Measurements from ENCODE around the gene WDR62.
"Not testable (repeated sequence)": the region's sequence is repeated elsewhere in the genome, so short reads cannot be mapped to it uniquely, and the experiment has no call there.

Gene WDR62

DNA sequence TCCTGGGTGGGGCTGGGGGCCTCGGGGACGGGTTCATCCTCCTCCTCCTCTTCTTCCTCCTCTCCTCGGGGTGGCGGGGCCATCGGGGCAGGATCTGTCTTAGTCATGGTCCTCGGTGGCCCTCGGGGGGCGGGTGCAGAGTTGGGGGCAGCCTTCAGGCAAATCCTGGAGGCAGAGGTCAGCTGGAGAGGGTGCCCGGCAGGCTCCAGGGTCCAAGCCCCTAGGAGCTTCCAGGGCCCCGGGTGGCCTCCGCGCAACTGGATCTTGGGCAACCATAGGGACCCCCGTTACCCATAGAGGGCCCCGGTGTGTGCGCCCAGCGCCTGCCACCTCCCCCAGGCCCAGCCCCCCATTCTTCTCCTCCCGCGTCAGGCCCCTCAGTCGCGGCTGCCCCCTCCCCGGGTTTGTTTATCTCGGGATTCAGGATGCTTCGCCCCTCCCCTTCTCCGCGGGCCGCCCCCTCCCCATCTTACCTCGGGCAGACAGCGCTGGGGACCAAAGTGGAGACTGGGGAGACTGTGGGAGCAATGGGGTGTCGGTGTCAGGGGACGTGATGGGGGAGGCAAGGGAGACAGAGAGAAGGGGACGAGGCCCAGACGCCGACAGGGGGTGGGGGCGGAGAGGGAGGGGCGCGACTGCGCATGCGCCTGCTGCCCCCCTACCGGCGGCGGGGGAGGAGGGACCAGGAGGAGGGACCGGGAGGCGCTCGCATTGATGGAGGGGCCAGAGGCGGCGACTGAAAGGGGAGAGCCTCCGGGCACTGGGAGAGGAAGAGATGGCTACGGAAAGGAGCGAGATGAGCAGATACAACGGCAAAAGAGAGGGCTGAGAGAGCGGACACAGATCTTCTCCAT lies 22.2 kb upstream of the WDR62 start, which contains the start of gene CLIP3:
Gene CLIP3 (minus strand): TSS at position 623 of the 854 bp plus-strand sequence. CDS start 516 bp downstream, at position 107.
- H3K4me3 ChIP-seq (ENCODE audit: low read depth, low read length): peak within 1 kb of the TSS; percentile 22

DNA sequence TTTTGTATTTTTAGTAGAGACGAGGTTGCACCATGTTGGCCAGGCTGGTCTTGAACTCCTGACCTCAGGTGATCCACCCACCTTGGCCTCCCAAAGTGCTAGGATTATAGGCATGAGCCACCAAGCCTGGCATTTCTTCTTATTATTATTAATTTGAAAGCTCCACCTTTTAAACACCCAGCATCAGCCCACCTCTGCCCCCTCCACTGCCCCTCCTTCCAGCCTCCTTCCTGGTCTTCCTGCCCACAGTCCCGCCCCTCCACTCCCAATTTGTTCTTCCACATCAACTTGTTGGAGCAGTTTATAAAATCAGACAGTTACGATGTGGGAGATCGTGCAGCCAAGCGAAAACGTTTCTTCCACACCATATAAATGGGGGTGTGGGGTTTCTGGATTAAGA lies 14.2 kb upstream of the WDR62 start:
- H3K4me3 ChIP-seq (ENCODE audit: low read depth, low read length): no peak overlapping the region

GRCh38 chr19:36041092-36041491 lies 13.6 kb upstream of the WDR62 start:
- H3K4me3 ChIP-seq (ENCODE audit: low read depth, low read length): not testable (repeated sequence)

DNA sequence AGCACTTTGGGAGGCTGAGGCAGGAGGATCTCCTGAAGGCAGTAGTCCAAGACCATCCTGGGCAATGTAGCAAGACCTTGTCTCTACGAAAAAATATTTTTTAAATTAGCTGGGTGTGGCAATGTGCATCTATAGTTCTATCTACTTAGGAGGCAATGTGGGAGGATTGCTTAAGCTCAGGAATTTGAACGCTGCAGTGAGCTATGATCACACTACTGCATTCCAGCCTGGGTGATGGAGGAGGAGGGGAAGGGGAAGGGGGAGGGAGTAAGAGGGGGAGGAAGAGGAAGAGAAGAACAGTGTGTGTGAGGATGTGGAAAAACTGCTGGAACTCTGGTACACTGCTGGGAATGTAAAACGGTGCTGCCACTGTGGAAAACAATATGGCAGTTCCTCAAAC lies 12.9 kb upstream of the WDR62 start:
- H3K4me3 ChIP-seq (ENCODE audit: low read depth, low read length): no peak overlapping the region

DNA sequence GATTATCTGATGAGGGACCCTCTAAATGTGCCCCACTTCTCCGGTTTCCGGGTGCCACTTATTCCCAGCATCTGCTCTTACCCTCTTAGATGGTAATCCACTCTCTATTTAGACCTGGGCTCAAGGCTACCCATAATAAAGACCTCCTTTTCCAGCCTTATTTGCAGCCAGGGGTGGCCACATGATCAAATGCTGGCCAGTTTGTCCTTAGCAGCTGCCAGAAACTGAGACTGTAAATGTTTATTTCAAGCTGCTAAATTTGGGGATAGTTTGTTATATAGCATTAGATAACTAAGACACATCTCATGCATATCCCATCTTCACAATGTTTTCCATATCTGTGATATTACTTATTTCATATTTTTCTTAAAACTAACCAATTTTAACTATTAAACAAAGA lies 10.7 kb upstream of the WDR62 start:
- H3K4me3 ChIP-seq (ENCODE audit: low read depth, low read length): no peak overlapping the region

DNA sequence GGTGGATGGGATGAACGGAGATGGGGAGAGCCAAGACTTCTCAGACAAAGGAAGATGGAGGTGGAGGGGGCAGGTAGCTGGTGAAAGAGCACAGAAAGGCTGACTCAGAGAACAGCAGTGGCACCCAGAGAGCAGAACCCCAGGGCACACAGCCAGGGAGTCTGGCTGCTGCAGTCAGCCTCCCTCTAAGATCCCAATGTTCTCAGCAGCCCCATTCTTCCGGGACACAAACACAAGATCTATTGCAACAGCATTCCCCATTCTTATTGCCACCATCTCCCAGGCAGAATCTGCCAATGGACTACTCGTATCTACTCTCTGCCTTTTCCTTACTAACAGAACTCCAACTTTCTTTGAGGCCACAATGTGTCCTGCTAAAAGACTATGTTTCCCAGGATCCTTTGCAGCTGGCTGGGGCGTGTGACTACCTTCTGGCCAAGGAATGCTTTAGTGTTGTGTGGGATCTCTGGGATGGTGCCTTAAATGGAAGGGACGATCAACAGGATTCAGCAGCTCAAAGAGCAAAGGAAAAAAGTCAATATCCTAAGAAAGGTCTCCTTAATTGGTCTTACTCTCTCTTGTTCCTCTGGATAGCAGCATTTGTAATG lies 8.2 kb upstream of the WDR62 start:
- H3K4me3 ChIP-seq (ENCODE audit: low read depth, low read length): no peak overlapping the region

DNA sequence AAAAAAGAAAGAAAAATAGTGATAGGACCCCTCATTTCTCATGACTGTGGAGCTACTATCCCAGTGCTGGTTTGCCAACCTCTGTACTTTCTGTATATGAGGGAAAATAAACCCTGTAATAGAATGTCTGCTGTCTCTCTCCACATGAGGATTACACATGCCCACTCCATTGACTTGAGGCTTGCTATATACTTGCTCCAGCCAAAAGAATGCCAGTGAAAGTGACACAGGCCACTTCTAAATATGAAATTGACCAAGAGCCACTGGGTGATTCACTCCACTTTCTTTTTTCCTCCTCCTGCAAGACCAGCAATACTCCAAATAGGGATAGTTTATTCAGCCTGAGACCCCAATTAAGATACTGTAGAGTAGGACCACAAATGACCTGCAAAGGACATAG lies 6.9 kb upstream of the WDR62 start:
- H3K4me3 ChIP-seq (ENCODE audit: low read depth, low read length): no peak overlapping the region

GRCh38 chr19:36049080-36049698 lies 5.5 kb upstream of the WDR62 start:
- H3K4me3 ChIP-seq (ENCODE audit: low read depth, low read length): no peak overlapping the region

DNA sequence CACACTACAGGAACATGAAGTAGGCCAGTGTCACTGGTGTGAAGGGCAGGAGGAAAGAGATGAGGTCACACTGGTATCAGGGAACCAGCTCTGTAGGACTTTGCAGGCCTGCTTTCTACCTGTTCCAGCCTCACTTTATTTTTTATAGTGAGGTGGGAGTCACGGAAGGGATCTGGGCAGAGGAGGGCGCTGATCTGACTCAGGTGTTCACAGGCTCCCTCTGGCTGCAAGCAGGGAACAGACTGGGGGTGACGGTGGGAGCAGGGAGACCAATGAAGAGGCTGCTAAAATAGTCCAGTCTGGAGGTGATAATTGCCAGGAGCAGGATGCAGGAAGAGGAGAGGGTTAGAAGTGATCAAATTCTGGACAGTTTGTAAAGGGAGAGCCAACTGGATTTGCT lies 3.5 kb upstream of the WDR62 start:
- H3K4me3 ChIP-seq (ENCODE audit: low read depth, low read length): no peak overlapping the region

DNA sequence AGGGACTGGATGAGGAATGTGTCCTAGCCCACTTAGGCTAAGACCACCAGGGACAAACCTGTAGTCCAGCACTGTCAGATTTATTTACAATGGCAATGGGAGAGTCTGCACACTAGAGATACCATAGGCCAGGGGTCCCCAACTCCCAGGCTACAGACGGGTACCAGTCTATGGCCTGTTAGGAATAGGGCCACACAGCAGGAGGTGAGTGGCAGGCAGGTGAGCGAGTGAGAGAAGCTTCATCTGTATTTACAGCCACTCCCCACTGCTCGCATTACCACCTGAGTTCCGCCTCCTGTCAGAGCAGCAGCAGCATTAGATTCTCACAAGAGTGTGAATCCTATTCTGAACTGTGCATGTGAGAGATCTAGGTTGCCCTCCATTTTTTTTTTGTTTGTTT lies 3.1 kb upstream of the WDR62 start:
- H3K4me3 ChIP-seq (ENCODE audit: low read depth, low read length): no peak overlapping the region

DNA sequence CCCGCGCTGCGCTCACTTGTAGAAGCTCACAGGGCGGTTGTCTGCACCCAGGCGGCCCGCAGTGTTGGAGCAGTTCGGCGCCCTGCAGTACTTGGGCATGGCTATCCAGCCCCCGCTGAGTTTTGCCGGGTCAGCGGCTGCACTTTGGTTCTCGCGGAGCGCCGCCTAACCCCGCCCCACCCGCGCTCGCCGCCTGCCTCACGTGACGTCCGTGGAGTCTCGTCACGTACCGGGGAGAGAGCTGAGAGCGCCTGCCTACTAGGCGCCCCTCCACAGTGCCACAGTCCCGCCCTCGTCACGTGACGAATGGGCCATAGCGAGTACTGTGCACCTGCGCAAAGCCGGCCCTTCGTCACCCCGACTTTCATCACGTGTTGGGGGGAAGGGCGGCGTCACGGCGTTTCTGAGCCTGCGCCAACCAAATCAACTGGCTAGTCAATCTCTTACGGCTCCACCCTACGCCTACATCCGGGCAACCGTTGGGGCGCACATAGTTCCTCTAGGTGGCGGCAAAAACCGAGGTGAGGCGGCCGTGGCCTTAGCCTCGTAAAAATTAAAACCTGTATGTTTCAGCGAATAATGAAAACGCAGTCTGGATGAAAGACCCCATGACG lies 471 bp upstream of the WDR62 start, which contains the start of gene THAP8:
Gene THAP8 (minus strand): TSS at position 167 of the 614 bp plus-strand sequence. CDS start 68 bp downstream, at position 99.
- peak within 1 kb of the TSS; percentile 79 for H3K4me3 ChIP-seq (ENCODE audit: low read depth, low read length)

DNA sequence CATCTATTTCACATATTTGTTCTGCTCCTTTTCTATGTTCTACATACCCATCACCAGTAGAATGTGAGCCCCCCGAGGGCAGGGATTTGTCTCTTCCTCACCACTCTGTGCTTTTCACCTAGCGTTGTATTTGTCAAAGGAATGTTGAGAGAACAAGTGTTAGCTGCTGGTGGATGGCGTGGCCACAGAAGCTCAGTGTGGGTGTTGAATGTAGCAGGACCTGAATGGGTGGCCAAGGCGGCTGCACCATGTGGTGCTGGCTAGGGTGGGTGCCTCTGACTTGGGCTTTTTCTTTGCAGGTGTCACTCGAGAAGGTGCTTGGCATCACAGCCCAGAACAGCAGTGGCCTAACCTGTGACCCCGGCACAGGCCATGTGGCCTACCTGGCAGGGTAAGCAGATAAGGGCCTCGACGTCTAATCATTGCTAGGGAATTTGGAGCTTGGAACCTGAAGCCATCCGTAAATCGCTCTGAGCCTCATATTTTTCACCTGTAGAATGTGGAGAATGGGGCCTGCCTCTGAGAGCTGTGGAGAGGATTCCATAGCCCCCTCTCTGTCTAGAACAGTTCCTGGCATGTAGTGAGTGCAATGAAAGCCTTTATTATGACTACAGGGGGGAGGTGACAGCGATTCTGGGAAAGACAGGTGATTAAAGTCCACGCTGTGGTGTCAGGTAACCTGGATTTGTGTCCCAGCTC lies 3.9 kb downstream of the WDR62 start:
- H3K4me3 ChIP-seq (ENCODE audit: low read depth, low read length): no peak overlapping the region

GRCh38 chr19:36059180-36059910 lies 4.6 kb downstream of the WDR62 start:
- no peak overlapping the region for H3K4me3 ChIP-seq (ENCODE audit: low read depth, low read length)

- no peak overlapping the region for H3K4me3 ChIP-seq (ENCODE audit: low read depth, low read length)
Measured at GRCh38 chr19:36060430-36060829, 5.7 kb downstream of the WDR62 start.

- no peak overlapping the region for H3K4me3 ChIP-seq (ENCODE audit: low read depth, low read length)
Measured at GRCh38 chr19:36061367-36061766, 6.7 kb downstream of the WDR62 start.

GRCh38 chr19:36064826-36065225 lies 10.1 kb downstream of the WDR62 start:
- no peak overlapping the region for H3K4me3 ChIP-seq (ENCODE audit: low read depth, low read length)

GRCh38 chr19:36067681-36068080 lies 13.0 kb downstream of the WDR62 start:
- H3K4me3 ChIP-seq (ENCODE audit: low read depth, low read length): no peak overlapping the region

DNA sequence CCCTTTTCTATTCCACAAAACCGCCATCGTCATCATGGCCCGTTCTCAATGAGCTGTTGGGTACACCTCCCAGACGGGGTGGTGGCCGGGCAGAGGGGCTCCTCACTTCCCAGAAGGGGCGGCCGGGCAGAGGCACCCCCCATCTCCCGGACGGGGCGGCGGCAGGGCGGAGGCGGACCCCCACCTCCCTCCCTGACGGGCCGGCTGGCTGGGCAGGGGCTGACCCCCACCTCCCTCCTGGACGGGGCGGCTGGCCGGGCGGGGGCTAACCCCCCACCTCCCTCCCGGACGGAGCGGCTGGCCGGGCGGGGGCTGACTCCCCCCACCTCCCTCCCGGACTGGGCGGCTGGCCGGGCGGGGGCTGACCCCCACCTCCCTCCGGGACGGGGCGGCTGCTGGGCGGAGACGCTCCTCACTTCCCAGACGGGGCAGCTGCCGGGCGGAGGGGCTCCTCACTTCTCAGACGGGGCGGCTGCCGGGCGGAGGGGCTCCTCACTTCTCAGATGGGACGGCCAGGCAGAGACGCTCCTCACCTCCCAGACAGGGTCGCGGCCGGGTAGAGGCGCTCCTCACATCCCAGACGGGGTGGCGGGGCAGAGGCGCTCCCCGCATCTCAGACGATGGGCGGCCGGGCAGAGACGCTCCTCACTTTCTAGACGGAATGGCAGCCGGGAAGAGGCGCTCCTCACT lies 14.3 kb downstream of the WDR62 start:
- not testable (repeated sequence) for H3K4me3 ChIP-seq (ENCODE audit: low read depth, low read length)

GRCh38 chr19:36072081-36072480 lies 17.4 kb downstream of the WDR62 start:
- H3K4me3 ChIP-seq (ENCODE audit: low read depth, low read length): no peak overlapping the region
